Effector CD8-positive, alpha-beta T cell (primary cell): ENCODE results near the gene HS3ST2.
"Not testable (repeated sequence)": the region's sequence is repeated elsewhere in the genome, so short reads cannot be mapped to it uniquely, and the experiment has no call there.

ENCODE experiments used
- DNase-seq: peaks from one replicate; lab custom pipeline; 2025; lab: John Stamatoyannopoulos, UW

Gene HS3ST2

DNA sequence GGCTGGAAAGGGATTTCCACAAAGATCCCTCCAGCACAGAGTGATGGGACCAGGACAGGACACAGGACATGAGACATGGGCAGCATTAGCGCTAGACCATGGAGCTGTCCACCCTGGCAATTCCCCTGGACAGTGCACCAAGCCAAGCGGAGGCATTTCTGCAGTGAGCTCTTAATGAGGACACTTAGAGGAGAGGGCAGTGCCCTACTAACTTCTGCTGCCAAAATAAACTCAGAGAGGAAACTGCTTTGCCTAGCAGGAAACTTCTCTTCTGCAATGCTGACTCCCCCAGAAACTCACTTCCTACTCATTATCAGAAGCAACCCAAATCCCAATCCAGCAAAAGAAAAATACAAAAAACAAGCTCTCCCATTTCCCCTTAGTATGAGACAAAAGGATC, 119.2 kb downstream of the HS3ST2 start:
- DNase-seq: no peak

DNA sequence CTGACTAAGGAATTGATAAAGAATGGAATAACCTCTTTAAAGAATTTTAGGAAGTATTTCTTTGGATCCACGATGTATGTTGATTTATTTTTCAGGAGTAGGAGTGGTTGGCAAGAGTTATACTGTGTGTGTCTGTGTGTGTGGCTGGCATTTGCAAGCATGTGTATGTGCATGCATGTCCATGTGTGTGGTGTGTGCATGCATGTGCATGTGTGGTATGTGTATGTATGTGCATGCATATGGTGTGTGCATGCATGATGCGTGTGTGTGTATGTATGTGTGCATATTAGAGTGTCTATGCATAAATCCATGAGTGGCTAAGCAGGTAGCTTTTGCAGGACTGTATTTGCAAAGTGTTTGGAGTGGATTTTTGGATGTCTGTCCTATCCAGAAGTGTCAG, 120.8 kb downstream of the HS3ST2 start:
- no peak for DNase-seq

DNA sequence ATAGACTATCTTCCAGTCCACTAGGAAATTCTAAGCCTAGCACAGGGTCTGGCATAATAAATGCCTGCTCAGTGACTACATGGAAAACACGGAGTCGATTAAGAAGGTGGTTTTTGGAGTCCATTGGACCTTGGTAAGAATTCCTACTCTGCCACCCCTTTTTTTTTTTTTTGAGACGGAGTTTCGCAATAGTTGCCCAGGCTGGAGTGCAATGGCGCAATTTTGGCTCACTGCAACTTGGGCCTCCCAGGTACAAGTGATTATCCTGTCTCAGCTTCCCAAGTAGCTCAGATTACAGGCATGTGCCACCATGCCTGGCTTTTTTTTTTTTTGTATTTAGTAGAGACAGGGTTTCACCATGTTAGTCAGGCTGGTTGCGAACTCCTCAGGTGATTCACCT, 123.2 kb downstream of the HS3ST2 start:
- DNase-seq: no peak

DNA sequence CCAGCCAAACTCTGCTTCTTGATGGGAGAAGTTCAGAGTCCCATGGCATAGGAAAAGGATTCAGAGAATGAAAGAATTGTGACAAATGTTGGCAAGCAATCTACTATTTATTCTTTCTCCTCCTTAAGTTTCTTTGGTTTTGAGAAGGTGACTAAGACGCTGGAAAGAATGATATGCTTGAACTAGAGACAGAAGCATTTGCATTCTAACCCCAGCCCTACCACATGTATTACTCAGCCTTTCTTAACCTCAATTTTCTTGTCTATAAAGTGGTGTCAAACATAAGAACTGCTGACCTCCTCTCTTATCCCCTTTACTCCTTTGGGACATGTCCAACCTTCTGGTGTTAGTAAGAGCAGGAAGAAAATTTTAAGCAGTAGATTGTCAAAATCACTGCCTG, 124.7 kb downstream of the HS3ST2 start:
- no peak for DNase-seq

DNA sequence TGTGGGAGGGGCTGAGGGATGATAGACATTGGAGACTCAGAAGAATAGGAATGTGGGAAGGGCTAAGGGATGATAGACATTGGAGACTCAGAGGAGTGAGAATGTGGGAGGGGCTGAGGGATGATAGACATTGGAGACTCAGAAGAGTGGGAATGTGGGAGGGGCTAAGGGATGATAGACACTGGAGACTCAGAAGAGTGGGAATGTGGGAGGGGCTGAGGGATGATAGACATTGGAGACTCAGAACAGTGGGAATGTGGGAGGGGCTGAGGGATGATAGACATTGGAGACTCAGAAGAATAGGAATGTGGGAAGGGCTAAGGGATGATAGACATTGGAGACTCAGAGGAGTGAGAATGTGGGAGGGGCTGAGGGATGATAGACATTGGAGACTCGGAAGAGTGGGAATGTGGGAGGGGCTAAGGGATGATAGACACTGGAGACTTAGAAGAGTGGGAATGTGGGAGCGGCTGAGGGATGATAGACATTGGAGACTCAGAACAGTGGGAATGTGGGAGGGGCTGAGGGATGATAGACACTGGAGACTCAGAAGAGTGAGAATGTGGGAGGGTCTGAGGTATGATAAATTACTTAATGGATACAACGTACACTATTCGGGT, 125.9 kb downstream of the HS3ST2 start:
- not testable (repeated sequence) for DNase-seq

DNA sequence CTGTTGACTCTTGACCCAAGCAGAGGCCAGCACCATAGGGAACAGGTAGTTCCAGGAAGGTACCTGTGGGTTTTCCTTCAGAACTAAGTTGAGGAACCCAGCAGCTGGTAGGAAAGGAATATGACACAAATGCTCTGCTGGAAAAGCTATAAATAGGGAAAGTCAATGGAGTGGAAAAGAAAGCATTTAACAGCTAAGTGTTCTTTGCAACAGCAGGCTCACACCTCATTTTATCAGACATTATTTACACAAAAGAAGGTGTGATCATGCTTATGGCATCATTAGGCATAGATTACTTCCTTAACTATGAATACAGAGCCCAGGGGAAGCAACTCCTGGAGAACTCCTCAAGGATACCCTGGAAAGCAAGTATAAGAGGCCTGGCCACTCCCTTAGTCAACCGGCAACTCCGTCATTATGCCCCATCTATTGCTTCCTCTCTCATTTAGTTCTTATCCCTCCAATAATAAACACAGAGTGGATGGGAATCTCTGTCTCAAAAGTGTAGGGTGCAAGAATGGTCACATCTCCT, 128.1 kb downstream of the HS3ST2 start:
- DNase-seq: no peak

DNA sequence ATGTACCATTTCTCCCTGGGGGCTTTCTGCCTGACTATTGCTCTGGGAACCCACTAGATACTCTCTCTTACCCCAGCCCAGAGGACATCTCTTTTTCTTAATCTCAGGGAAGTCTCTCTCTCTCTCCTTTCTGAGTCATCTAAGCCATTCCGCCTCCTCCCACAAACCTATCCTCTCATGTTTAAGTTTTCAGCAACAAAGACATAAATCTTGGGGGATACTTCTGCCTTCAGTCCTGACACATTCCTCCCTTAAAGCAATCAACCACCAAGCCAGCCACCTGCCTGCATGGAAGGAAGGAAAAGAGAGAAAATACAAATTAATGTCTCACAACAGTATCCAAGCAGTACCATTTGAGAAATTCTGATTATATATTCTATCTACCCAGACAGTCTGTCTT, 128.8 kb downstream of the HS3ST2 start:
- DNase-seq: no peak

DNA sequence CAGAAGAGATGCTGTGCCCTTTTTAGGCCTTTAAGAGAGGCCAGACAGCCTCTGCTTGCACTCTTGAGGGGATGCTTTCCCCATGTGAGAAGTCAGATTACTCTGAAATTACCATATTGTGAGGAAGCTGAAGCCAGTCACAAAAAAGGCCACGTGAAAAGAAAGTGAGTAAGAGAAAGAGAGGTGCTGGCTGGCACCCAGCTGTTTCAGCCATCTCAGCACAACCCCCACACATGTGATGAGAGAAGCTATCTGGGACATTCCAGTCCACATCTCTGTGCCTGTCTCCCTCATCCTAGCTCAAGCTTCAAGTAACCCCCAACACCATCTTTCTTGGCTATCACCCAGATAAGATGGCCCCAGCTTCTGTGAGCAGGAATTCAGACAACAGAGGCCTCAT, 131.4 kb downstream of the HS3ST2 start:
- no peak for DNase-seq

DNA sequence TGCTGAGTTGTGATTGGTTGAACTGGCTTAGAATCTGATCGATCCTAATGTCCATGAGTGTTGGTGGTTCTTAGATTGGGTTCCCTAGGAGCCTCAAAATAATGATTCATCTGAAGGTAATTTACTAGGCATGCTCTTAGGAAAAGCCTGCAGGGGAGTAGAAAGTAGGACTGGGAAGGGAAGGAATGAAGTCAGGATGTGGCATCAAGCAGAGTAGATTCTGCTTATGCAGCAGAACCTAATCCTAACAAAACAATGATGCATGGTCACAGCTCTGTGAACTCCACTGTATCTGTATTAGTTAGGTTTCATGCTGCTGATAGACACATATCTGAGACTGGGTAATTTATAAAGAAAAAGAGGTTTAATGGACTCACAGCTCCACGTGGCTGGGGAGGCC, 132.5 kb downstream of the HS3ST2 start:
- no peak for DNase-seq

DNA sequence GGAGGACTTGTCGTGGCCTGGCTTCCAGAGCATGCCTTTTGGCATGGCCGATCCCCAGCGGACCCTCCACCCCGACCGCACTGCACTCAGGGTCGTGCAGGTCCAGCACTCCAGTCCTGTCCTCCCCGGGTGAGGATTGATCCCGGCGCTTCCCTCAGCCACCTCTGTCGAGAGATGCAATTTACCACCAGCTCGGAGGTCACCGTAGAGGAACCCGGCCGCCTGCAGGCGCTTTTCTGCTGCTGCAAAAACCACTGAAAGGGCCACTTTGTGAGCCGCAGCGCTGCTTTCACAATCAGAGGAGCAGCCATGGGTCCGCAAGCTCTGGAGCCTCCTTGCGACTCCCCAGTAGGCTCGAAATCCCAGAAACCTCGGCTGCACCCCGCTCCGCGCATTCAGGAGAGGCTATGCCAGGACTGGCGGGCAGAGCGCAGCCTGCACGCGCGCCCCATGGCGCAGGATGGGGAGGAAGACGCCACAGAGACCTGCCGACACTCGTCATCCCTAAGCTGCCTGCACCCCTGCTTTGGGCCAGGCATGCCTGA, 134.2 kb downstream of the HS3ST2 start:
- DNase-seq: no peak

DNA sequence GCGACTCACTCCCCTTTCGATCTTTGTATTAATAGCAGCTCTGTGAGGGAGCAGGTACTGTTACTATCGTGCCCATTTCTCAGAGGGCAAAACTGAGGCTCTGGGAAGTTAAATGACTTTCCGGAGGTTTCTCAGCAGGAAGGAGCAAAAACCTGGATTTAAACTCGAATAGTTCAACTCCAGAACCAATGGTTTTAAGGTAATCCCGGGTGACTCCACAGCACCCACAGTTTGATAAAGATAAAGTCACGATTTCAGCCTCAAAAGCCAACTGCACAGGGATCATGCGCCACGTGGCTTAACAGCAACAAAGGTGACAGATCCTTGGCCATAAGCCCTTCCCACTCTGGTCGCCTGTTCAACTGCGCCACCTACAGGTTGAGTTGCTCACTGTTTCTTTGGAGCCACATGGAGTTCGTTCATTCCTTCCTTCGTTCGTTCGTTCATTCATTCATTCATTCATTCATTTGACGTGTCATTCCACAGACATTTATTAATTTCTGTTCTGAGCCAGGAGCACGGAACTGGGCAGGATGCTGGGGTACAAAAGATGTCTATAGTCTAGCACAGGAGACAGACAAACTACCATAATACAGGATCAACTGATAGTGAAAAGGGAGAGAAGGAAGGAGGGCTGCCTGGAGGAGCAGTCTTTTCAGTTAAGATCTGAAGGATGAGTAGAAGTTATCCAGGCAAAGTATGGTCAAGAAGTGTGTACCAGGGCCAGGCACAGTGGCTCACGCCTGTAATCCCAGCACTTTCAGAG, 134.8 kb downstream of the HS3ST2 start:
- no peak for DNase-seq

DNA sequence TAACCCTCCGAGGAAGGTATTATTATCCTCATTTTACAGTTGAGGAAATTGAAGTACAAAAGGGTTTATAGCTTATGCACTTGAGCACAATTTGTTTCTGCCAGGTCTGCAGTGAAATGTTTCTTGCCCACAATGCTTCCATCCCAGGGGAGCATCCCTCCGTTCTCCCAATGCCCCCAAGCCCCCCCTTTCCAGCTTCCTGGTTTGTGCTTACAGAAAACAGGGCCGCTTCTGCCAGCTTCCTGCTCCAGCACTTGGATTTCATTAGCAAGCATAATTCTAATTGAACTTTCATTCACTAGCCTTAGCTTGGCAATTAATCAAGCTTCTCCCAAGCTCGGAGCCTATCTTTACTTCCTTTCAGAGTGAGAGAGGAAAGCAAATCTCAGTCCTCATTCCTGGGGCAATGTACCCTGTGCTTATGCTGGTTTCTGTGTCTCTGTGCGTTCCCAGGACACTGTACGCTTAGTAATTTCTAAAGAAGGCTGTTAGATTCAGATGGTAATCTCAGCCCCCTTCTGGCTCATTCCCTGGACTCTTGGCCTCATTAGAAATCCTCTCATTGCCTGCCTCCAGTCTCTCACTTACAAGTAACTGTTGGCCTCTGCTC, 141.6 kb downstream of the HS3ST2 start:
- DNase-seq: no peak

DNA sequence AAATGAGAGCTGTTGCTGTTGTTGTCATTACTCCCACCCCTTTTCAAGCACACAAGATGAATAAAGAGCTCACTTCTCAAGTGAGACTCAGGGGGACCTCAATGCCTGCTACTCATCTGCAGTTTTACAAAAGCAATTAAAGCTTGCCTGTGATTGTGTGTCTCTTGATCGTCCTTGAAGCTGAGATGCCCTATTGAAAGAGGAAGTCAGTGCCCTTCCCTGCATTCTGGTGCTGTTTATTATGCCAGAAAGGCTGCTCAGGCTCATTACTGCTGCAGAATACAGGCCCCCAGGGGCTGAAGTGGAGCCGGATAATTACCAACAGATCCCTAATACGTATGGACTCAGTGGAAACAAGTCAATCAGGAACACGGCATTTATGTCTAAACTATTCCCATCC, 147.2 kb downstream of the HS3ST2 start:
- DNase-seq: no peak

DNA sequence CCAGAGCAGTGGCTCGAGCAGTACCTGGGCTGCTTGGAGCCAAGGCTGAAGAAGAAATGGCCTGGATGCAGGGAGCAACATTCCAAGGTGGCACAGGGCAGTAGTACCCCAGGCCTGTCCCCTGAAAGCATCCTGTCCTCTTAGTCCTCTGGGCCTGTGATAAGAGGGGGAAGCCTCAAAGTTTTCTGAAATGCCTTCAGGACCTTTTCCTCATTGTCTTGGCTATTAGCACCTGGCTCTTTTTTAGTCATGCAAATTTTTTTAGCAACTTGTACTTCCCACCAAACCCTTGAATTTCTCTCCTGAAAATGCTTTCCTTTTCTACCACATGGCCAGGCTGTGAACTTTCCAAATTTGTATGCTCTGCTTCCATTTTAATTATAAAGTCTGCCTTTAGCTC, 148.9 kb downstream of the HS3ST2 start:
- DNase-seq: no peak
